HEK293 (cell line): ENCODE data around the gene SMIM44.

Source experiments
- TCF7L2 ChIP-seq: IDR thresholded peaks from 2 replicates; pipeline ENCODE4 v1.6.1; 2011; ENCODE audit warnings: low read depth, mild to moderate bottlenecking, inconsistent platforms, low read length, moderate library complexity, borderline replicate concordance
- YY1 ChIP-seq: fragments of 450-650 bp; formaldehyde crosslinking; IDR thresholded peaks from 2 replicates; pipeline ENCODE4 v1.5.1; 2018; ENCODE audit warnings: missing biosample characterization, missing genetic modification characterization
- ZNF10 ChIP-seq: fragments of 450-650 bp; formaldehyde crosslinking; IDR thresholded peaks from 2 replicates; pipeline ENCODE4 v1.5.1; 2017; ENCODE audit warnings: missing biosample characterization, missing genetic modification characterization
- ZNF121 ChIP-seq: fragments of 450-650 bp; formaldehyde crosslinking; IDR thresholded peaks from 2 replicates; pipeline ENCODE4 v1.5.1; 2016; ENCODE audit warnings: missing biosample characterization, missing genetic modification characterization
- ZNF138 ChIP-seq: fragments of 450-650 bp; formaldehyde crosslinking; IDR thresholded peaks from 2 replicates; pipeline ENCODE4 v1.5.1; 2016; ENCODE audit warnings: missing biosample characterization, missing genetic modification characterization, borderline replicate concordance
- ZNF391 ChIP-seq: fragments of 450-650 bp; formaldehyde crosslinking; IDR thresholded peaks from 2 replicates; pipeline ENCODE4 v1.5.1; 2016; ENCODE audit warnings: low read depth, missing biosample characterization, missing genetic modification characterization, borderline replicate concordance
- ZNF629 ChIP-seq: fragments of 450-650 bp; formaldehyde crosslinking; IDR thresholded peaks from 2 replicates; pipeline ENCODE4 v1.5.1; 2017; ENCODE audit warnings: missing biosample characterization, missing genetic modification characterization
- ZNF670 ChIP-seq: fragments of 450-650 bp; formaldehyde crosslinking; IDR thresholded peaks from 2 replicates; pipeline ENCODE4 v1.5.1; 2016; ENCODE audit warnings: missing biosample characterization, missing genetic modification characterization, low read depth
- TF ChIP-seq, protein P1 (sequence below): fragments of 450-650 bp; formaldehyde crosslinking; IDR thresholded peaks from 2 replicates; pipeline ENCODE4 v1.5.1; 2016; ENCODE audit warnings: missing biosample characterization, missing genetic modification characterization
- TF ChIP-seq, protein P2 (sequence below): fragments of 450-650 bp; formaldehyde crosslinking; IDR thresholded peaks from 2 replicates; pipeline ENCODE4 v1.5.1; 2016; ENCODE audit warnings: missing biosample characterization, missing genetic modification characterization

DNA sequence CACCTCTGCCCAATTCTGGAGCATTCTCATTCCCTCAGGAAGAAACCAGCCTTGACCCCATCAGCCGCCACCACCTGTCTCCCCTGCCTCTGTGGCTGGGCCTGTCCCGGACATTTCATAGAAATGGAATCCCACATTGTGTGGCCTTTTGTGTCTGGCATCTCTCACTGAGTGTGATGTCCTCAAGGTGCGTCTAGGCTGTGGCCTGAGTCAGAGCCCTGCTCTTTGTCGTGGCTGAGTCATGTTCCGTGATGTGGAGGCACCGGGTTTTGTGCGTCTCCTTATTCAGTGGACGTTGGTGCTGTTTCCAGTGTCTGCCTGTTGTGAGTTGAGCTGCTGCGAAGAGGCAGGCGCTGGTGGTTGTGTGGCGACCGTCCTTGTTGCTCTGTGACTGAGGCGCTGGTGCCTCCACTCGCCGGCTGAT lies 26.3 kb upstream of the SMIM44 start:
- TF ChIP-seq, protein P1, sequence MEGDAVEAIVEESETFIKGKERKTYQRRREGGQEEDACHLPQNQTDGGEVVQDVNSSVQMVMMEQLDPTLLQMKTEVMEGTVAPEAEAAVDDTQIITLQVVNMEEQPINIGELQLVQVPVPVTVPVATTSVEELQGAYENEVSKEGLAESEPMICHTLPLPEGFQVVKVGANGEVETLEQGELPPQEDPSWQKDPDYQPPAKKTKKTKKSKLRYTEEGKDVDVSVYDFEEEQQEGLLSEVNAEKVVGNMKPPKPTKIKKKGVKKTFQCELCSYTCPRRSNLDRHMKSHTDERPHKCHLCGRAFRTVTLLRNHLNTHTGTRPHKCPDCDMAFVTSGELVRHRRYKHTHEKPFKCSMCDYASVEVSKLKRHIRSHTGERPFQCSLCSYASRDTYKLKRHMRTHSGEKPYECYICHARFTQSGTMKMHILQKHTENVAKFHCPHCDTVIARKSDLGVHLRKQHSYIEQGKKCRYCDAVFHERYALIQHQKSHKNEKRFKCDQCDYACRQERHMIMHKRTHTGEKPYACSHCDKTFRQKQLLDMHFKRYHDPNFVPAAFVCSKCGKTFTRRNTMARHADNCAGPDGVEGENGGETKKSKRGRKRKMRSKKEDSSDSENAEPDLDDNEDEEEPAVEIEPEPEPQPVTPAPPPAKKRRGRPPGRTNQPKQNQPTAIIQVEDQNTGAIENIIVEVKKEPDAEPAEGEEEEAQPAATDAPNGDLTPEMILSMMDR (tag by site-specific recombination) = no peak
- TF ChIP-seq ZNF629 (tag by site-specific recombination) (no peak), YY1 (tag by site-specific recombination) (no peak), TCF7L2 (no peak), ZNF121 (tag by site-specific recombination) (no peak), ZNF10 (tag by site-specific recombination) (no peak), ZNF670 (tag by site-specific recombination) (no peak), ZNF138 (tag by site-specific recombination) (no peak), ZNF391 (tag by site-specific recombination) (no peak)
- TF ChIP-seq, protein P2, sequence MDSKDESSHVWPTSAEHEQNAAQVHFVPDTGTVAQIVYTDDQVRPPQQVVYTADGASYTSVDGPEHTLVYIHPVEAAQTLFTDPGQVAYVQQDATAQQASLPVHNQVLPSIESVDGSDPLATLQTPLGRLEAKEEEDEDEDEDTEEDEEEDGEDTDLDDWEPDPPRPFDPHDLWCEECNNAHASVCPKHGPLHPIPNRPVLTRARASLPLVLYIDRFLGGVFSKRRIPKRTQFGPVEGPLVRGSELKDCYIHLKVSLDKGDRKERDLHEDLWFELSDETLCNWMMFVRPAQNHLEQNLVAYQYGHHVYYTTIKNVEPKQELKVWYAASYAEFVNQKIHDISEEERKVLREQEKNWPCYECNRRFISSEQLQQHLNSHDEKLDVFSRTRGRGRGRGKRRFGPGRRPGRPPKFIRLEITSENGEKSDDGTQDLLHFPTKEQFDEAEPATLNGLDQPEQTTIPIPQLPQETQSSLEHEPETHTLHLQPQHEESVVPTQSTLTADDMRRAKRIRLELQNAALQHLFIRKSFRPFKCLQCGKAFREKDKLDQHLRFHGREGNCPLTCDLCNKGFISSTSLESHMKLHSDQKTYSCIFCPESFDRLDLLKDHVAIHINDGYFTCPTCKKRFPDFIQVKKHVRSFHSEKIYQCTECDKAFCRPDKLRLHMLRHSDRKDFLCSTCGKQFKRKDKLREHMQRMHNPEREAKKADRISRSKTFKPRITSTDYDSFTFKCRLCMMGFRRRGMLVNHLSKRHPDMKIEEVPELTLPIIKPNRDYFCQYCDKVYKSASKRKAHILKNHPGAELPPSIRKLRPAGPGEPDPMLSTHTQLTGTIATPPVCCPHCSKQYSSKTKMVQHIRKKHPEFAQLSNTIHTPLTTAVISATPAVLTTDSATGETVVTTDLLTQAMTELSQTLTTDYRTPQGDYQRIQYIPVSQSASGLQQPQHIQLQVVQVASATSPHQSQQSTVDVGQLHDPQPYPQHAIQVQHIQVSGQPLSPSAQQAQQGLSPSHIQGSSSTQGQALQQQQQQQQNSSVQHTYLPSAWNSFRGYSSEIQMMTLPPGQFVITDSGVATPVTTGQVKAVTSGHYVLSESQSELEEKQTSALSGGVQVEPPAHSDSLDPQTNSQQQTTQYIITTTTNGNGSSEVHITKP = no peak
